IMR-90 (cell line): ENCODE measurements around the gene POU2F1. TPM values are rescaled to one million over a fixed set of nuclear protein-coding genes. Genes with fewer than 3 reads are reported as not detected.

Experiments
- ATAC-seq: fragments of 200-7000 bp; cut with Tn5 transposase; 2 replicates; pipeline ENCODE4 v1.9.1; 2020; ENCODE audit warnings: low read depth, mild to moderate bottlenecking, moderate library complexity
- BruUV-seq: library from RNA; stranded (reverse); fragments of 400-500 nt; replicated peaks from 2 replicates; lab custom pipeline; 2021; lab: Mats Ljungman, UMichigan
- CTCF ChIA-PET: fragments of 300-600 bp; formaldehyde crosslinking; extraction: SDS; loops from one replicate; lab custom pipeline; 2021; ENCODE audit warnings: antibody characterized with exemption; lab: Yijun Ruan, JAX
- POLR2A ChIA-PET: fragments of 300-600 bp; sonication (Branson Sonifier 250); formaldehyde crosslinking; loops from one replicate; lab custom pipeline; 2022; ENCODE audit warnings: antibody characterized with exemption; ENCODE audit not compliant: unreplicated experiment; lab: Charles Lee
- DNase-seq: peaks from one replicate; pipeline ENCODE4 v3.0.0; 2013
- H2AFZ ChIP-seq: replicated peaks from 2 replicates; pipeline ENCODE3; 2013; ENCODE audit warnings: low read length, mild to moderate bottlenecking; ENCODE audit not compliant: poor library complexity
- H2AK5ac ChIP-seq: 2 replicates; pipeline ENCODE4 v1.6.1; 2013; ENCODE audit warnings: low read depth, low read length, inconsistent platforms
- H2AK9ac ChIP-seq: replicated peaks from 2 replicates; pipeline ENCODE3; 2013; ENCODE audit warnings: mild to moderate bottlenecking, low read depth, low read length, moderate library complexity; ENCODE audit not compliant: poor library complexity
- H2BK120ac ChIP-seq: 2 replicates; pipeline ENCODE4 v1.6.1; 2013; ENCODE audit warnings: low read depth, low read length, inconsistent platforms
- H2BK15ac ChIP-seq: 3 replicates; pipeline ENCODE4 v1.6.1; 2013; ENCODE audit warnings: low read depth, low read length, inconsistent platforms
- H2BK20ac ChIP-seq: 2 replicates; pipeline ENCODE4 v1.6.1; 2013; ENCODE audit warnings: low read depth, mild to moderate bottlenecking, inconsistent platforms, low read length, moderate library complexity
- H2BK5ac ChIP-seq: 2 replicates; pipeline ENCODE4 v1.6.1; 2013; ENCODE audit warnings: mild to moderate bottlenecking, low read depth, low read length, inconsistent platforms; ENCODE audit not compliant: poor library complexity, severe bottlenecking
- H3K14ac ChIP-seq: replicated peaks from 2 replicates; pipeline ENCODE4 v1.6.1; 2013; ENCODE audit warnings: low read depth, low read length, inconsistent platforms
- H3K18ac ChIP-seq: 2 replicates; pipeline ENCODE4 v1.6.1; 2013; ENCODE audit warnings: low read depth, low read length, control low read depth
- H3K23ac ChIP-seq: 2 replicates; pipeline ENCODE4 v1.6.1; 2013; ENCODE audit warnings: low read depth, low read length, inconsistent platforms
- H3K27ac ChIP-seq: 2 replicates; pipeline ENCODE4 v1.5.1; 2013; ENCODE audit warnings: mild to moderate bottlenecking, control low read depth, low read length; ENCODE audit not compliant: insufficient read depth
- H3K27me3 ChIP-seq: 2 replicates; pipeline ENCODE4 v1.6.1; 2013; ENCODE audit warnings: low read length; ENCODE audit not compliant: control insufficient read depth, insufficient read depth
- H3K36me3 ChIP-seq: 2 replicates; pipeline ENCODE4 v1.6.1; 2013; ENCODE audit warnings: low read length, mixed read lengths; ENCODE audit not compliant: control insufficient read depth, insufficient read depth
- H3K4ac ChIP-seq: 2 replicates; pipeline ENCODE4 v1.6.1; 2013; ENCODE audit warnings: low read depth, low read length, inconsistent platforms
- H3K4me1 ChIP-seq: 2 replicates; pipeline ENCODE4 v1.6.1; 2013; ENCODE audit warnings: low read length, mixed read lengths; ENCODE audit not compliant: control insufficient read depth, insufficient read depth
- H3K4me2 ChIP-seq: 2 replicates; pipeline ENCODE4 v1.6.1; 2013; ENCODE audit warnings: low read depth, mild to moderate bottlenecking, control low read depth, low read length, moderate library complexity
- H3K4me3 ChIP-seq: 2 replicates; pipeline ENCODE4 v1.5.1; 2013; ENCODE audit warnings: low read depth, mild to moderate bottlenecking, control low read depth, low read length, moderate library complexity; ENCODE audit not compliant: insufficient read depth
- H3K56ac ChIP-seq: 2 replicates; pipeline ENCODE4 v1.6.1; 2013; ENCODE audit warnings: low read length, inconsistent platforms; ENCODE audit not compliant: insufficient read depth; ENCODE audit errors: extremely low read depth
- H3K79me1 ChIP-seq, 2 experiments: 2 replicates each; pipeline ENCODE4 v1.6.1; 2013; ENCODE audit warnings: low read length in 2 of 2, inconsistent platforms in 1 of 2, low read depth in 1 of 2
- H3K9ac ChIP-seq: 2 replicates; pipeline ENCODE4 v1.6.1; 2013; ENCODE audit warnings: low read depth, low read length, control low read depth
- H3K9me1 ChIP-seq: 2 replicates; pipeline ENCODE4 v1.6.1; 2013; ENCODE audit warnings: low read length, inconsistent platforms; ENCODE audit not compliant: insufficient read depth
- H3K9me3 ChIP-seq: 2 replicates; pipeline ENCODE4 v1.6.1; 2013; ENCODE audit warnings: low read length; ENCODE audit not compliant: control insufficient read depth, insufficient read depth
- H4K20me1 ChIP-seq: 2 replicates; pipeline ENCODE4 v1.6.1; 2013; ENCODE audit warnings: low read length, inconsistent platforms; ENCODE audit not compliant: insufficient read depth
- H4K5ac ChIP-seq: 2 replicates; pipeline ENCODE4 v1.6.1; 2013; ENCODE audit warnings: mild to moderate bottlenecking, low read depth, low read length, control low read depth
- H4K8ac ChIP-seq, 2 experiments: 2 replicates each; pipeline ENCODE4 v1.6.1; 2013; ENCODE audit warnings: low read depth in 2 of 2, low read length in 2 of 2, control low read depth in 1 of 2, inconsistent platforms in 1 of 2
- H4K91ac ChIP-seq: 2 replicates; pipeline ENCODE4 v1.6.1; 2013; ENCODE audit warnings: low read depth, low read length, inconsistent platforms; ENCODE audit not compliant: insufficient read depth
- BHLHE40 ChIP-seq: fragments of 150-350 bp; IDR thresholded peaks from 2 replicates; pipeline ENCODE4 v1.6.1; 2016; ENCODE audit warnings: mild to moderate bottlenecking, low read depth, low read length
- CEBPB ChIP-seq: IDR thresholded peaks from 2 replicates; pipeline ENCODE4 v1.6.1; 2012; ENCODE audit warnings: low read depth, low read length, improper control_type of control experiment
- MAFK ChIP-seq: IDR thresholded peaks from 2 replicates; pipeline ENCODE4 v1.6.1; 2012; ENCODE audit warnings: low read depth, low read length, improper control_type of control experiment
- MAZ ChIP-seq: IDR thresholded peaks from 2 replicates; pipeline ENCODE4 v1.6.1; 2012; ENCODE audit warnings: low read depth, mild to moderate bottlenecking, low read length, improper control_type of control experiment, moderate library complexity, borderline replicate concordance
- MXI1 ChIP-seq: IDR thresholded peaks from 2 replicates; pipeline ENCODE4 v1.6.1; 2012; ENCODE audit warnings: low read depth, mild to moderate bottlenecking, low read length, moderate library complexity, borderline replicate concordance
- RCOR1 ChIP-seq: IDR thresholded peaks from 2 replicates; pipeline ENCODE4 v1.6.1; 2012; ENCODE audit warnings: mild to moderate bottlenecking, low read length, improper control_type of control experiment; ENCODE audit not compliant: insufficient replicate concordance
- RFX5 ChIP-seq: IDR thresholded peaks from 2 replicates; pipeline ENCODE4 v1.8.0; 2012; ENCODE audit warnings: low read depth, mild to moderate bottlenecking, low read length, moderate library complexity
- dilution Hi-C: fragments of 300-500 bp; cut with HindIII; formaldehyde crosslinking; loops from one replicate; pipeline ENCODE4 v1.14.3; 2018; ENCODE audit warnings: low sequenced_read_pairs; ENCODE audit not compliant: unreplicated experiment
- in situ Hi-C: fragments of 300-500 bp; cut with MboI; formaldehyde crosslinking; loops from 3 replicates; pipeline ENCODE4 v1.14.3; 2019; ENCODE audit warnings: low sequenced_read_pairs, inconsistent platforms, mixed read lengths
- intact Hi-C: fragments of 100-400 bp; cut with micrococcal nuclease; formaldehyde crosslinking; loops from 2 replicates; pipeline ENCODE4 v1.10.0; 2022
- polyA plus RNA-seq, 3 experiments: library from polyadenylated mRNA; depleted of rRNA; stranded (reverse); fragments of >200 nt; gene quantifications; 2 replicates each; pipeline ENCODE4 v1.2.3, GENCODE V29; 2012; ENCODE audit warnings: low replicate concordance in 1 of 3
- total RNA-seq: library from RNA; depleted of rRNA; stranded (reverse); fragments of >200 nt; gene quantifications from 2 replicates; pipeline ENCODE4 v1.2.3, GENCODE V29; 2012
- TF ChIP-seq, protein P1 (sequence below): fragments of 150-350 bp; IDR thresholded peaks from 2 replicates; pipeline ENCODE4 v1.6.1; 2016; ENCODE audit warnings: low read depth, mild to moderate bottlenecking, low read length, moderate library complexity, borderline replicate concordance
- TF ChIP-seq, protein P2 (sequence below): fragments of 150-350 bp; IDR thresholded peaks from 2 replicates; pipeline ENCODE4 v1.6.1; 2017; ENCODE audit warnings: mild to moderate bottlenecking, antibody characterized with exemption, low read length, low read depth

Gene POU2F1
- total and polyA plus RNA-seq, 2 of the 4 experiments (the other 2 are of a cell fraction), result 1.2 to 3.4 TPM

DNA sequence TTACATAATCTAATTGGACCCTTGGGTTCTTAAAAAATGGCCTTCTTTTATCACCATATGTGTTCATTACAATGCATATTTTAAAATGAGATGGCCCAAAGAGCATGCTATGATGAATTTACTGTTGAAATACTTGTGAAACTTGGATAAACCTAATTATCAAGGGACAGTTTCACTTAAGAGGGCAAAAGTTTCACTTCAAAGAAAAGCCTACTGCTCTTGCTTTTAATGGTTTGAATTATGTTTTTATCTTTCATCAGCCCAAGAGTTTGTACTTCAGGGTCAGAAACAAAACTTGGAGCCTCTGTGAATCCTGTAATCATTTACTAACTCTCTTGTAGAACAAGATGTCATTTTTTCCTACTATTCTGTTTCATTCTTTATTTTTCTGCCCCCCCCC, 32.3 kb downstream of the POU2F1 start:
- CTCF ChIA-PET, result no interaction called here
- Histone ChIP-seq H3K36me3 (no peaks in the 10 kb centered on the region), H2AFZ (no peak overlapping the region), H3K9ac (no peak overlapping the region), H3K9me1 (0 out of 2 replicates have a peak, but pooled peaks cover 2% of the 10 kb centered on the region), H3K4me2 (no peak overlapping the region), H3K4ac (no peak overlapping the region), H2BK5ac (no peak overlapping the region), H3K27me3 (no peaks in the 10 kb centered on the region), H3K14ac (no peak overlapping the region), H3K18ac (no peak overlapping the region), H3K4me1 (no peaks in the 10 kb centered on the region), H3K79me1 (peaks cover 8 to 20% of the 10 kb centered on the region in 2 experiments; a peak in 3 of 4 replicates), H2BK20ac (no peak overlapping the region), H2BK120ac (no peak overlapping the region), H3K56ac (no peak overlapping the region), H4K91ac (no peak overlapping the region), H2AK9ac (no peak overlapping the region), H2BK15ac (no peak overlapping the region), H3K9me3 (no peaks in the 10 kb centered on the region), H4K20me1 (no peaks in the 10 kb centered on the region; the same call in 1 of the 2 replicates), H3K4me3 (no peak overlapping the region), H3K23ac (no peak overlapping the region), H2AK5ac (no peak overlapping the region), H3K27ac (no peak overlapping the region), H4K8ac (no peak overlapping the region), H4K5ac (no peak overlapping the region)
- no TSS peak for BruUV-seq
- intact Hi-C loops, result no loop called here
- TF ChIP-seq BHLHE40, result no peak
- no peak for TF ChIP-seq CEBPB
- TF ChIP-seq, protein P1, sequence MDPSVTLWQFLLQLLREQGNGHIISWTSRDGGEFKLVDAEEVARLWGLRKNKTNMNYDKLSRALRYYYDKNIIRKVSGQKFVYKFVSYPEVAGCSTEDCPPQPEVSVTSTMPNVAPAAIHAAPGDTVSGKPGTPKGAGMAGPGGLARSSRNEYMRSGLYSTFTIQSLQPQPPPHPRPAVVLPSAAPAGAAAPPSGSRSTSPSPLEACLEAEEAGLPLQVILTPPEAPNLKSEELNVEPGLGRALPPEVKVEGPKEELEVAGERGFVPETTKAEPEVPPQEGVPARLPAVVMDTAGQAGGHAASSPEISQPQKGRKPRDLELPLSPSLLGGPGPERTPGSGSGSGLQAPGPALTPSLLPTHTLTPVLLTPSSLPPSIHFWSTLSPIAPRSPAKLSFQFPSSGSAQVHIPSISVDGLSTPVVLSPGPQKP, result no peak
- no peak for TF ChIP-seq RFX5
- no peak for TF ChIP-seq MAFK
- no peak for TF ChIP-seq MAZ
- TF ChIP-seq RCOR1, result no peak
- no peak for TF ChIP-seq MXI1
- TF ChIP-seq, protein P2, sequence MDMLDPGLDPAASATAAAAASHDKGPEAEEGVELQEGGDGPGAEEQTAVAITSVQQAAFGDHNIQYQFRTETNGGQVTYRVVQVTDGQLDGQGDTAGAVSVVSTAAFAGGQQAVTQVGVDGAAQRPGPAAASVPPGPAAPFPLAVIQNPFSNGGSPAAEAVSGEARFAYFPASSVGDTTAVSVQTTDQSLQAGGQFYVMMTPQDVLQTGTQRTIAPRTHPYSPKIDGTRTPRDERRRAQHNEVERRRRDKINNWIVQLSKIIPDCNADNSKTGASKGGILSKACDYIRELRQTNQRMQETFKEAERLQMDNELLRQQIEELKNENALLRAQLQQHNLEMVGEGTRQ, result no peak
- POLR2A ChIA-PET, result no interaction called here
- dilution Hi-C loops, result loop anchor here (25.0 kb wide), 1 partner anchor 184 kb away; no protein-coding TSS in a partner anchor
- ATAC-seq (no peak), DNase-seq (no peak)
- in situ Hi-C loops, result loop anchor here (25.0 kb wide), 1 partner anchor 434 kb away; no protein-coding TSS in a partner anchor
